HG03045 (cell line): ENCODE data around the gene NUDT4B.
A peak's percentile ranks its signal among the peaks of the same experiment; 100 is the strongest.
"Not testable (repeated sequence)": the region's sequence is repeated elsewhere in the genome, so short reads cannot be mapped to it uniquely, and the experiment has no call there.

Experiments
- ATAC-seq: cut with Tn5 transposase; IDR thresholded peaks from one replicate; pipeline ENCODE4 v1.9.1; 2021; ENCODE audit warnings: mild to moderate bottlenecking, moderate library complexity; ENCODE audit not compliant: unreplicated experiment

Gene NUDT4B

DNA sequence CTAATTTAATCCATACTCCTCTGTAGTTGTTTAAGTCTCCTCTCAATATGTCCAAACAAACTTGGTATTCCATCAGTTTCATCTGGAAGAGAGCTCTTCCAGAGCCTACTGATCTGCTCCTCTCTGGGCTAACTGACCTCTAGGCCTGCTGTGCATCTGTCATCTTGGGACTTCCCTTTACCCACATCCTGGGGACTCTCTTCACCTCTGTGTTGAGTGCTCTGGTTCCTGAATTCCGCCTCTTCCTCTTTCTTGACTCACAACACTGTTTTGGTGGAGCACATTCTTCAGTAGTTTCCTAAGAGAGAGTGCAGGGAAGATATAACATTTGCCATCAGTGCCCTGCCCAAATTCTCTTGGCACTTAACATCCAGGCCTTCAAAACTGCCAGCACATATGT is 13.0 kb upstream of the NUDT4B start:
- ATAC-seq = not testable (repeated sequence)

DNA sequence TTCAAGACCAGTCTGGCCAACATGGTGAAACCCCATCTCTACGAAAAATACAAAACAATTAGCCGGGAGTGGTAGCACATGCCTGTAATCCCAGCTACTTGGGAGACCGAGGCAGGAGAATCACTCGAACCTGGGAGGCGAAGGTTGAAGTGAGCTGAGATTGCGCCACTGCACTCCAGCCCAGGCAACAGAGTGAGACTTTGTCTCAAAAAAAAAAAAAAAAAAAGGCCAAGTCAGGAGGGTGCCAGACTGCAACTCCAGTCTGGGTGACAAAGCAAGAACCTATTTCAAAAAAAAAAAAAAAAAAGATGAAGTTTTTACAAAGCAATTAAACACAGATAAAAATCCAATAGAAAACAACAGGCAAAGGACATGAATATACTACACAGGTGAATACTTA is 9.9 kb upstream of the NUDT4B start:
- ATAC-seq = not testable (repeated sequence)

DNA sequence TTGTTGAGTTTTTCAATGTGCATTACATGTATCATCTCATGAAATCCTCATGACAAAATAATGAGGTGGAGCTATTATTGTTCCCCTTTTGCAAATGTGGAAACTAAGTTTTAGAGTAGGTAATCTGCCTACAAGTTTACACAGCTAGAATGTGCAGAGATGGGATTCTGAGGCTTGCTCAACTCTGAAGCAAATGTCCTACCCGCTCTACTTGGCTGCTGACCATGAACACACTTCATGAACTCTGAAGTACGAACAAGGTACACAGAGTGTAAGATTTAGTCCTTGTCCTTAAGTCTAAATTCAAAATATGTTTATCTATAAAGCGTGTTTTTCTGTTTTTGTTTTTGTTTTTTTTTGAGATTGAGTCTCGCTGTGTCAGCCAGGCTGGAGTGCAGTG is 5.4 kb upstream of the NUDT4B start:
- ATAC-seq = not testable (repeated sequence)

DNA sequence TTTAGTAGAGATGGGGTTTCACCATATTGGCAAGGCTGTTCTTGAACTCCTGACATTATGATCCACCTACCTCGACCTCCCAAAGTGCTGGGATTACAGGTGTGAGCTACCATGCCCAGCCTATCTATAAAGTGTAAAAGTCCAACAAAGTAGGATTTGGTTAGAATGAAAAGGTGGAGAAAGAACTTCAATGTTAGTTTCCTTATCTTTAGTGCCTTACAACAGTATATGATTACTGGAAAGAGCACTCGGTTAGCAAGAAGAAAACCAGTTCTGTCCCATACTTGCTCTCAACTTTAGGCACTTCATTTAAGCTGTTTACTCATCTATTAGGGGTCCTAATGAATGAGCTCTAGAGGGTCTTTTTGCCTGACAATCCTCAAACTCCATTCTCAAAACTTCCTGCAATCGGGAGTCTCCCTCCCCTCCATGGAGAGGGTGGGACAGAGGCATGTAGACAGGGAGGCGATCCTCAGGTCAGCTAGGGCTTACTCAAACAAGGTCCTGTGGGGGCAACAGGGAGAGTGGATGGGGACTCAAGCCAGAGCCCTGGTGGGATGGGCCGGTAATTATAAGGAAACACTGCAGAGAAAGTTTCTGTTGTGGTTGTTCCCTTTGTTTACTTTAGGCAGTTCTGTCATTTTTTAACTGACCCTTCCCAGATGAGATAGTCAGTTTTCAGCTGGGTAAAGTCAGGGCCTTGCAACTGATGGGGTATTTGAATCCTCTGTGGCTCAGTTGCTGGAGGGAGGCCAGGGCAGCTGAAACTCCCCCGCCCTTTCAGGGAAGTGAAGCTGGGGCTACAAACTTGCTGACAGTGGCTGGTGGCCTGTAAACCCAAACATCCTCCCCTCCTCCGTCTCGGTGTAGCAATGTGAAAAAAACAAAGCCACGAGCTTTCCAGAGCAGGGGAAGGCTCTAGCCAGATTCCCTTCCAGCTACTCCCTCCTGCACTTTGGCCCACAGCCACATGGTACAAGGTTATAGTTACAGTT is 4.6 kb upstream of the NUDT4B start:
- ATAC-seq = not testable (repeated sequence)

DNA sequence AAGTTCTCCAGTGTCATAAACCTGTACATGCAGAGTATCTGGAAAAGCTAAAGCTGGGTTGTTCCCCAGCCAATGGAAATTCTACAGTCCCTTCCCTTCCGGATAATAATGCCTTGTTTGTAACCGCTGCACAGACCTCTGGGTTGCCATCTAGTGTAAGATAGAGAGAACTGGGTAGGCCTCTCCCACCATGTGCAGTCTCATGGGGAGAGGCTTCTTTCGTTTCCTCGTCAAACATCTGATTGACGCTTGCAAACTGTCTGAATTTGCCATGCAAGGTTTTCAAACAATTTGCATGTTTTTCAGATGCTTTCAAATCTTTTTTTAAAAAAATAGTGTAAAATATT is 734 bp downstream of the NUDT4B start:
- ATAC-seq = peak; percentile 78

DNA sequence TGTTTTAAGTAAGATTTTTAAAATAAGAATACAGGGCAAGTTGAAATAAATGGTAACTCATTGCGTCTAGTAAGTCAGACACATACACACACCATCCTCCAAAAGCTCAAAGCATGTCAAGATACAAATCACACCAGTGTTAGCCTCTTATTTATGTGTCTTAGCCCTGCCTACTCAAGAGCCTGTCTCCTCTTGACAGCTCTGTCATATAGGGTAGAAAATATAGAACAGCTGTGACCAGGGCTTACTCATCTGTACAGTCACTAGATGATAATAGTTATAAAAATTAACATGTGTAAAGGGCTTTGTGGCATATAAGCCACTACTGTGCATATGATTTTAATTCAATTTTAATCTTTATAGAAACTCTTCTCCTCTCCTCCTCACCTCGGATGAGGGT is 7.7 kb downstream of the NUDT4B start:
- not testable (repeated sequence) for ATAC-seq

DNA sequence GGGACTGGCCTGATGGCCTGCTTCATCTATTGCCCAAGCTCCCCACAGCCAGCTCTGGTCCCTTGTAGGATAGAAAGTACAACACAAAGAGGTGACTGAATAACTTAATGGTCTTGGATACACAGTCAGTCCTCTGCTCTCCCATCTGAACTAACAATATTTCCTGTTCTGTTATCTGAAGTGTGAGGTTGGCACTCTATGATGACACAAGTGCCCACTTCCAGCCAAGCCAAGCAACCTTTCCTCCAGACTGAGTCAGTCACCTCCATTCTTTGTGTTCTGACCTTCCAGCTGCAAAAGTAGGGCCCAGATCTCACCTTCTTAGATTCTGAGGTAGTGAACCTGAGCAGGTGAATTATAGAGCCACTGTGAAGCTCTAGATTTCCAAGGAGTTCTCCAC is 8.9 kb downstream of the NUDT4B start:
- ATAC-seq = not testable (repeated sequence)

DNA sequence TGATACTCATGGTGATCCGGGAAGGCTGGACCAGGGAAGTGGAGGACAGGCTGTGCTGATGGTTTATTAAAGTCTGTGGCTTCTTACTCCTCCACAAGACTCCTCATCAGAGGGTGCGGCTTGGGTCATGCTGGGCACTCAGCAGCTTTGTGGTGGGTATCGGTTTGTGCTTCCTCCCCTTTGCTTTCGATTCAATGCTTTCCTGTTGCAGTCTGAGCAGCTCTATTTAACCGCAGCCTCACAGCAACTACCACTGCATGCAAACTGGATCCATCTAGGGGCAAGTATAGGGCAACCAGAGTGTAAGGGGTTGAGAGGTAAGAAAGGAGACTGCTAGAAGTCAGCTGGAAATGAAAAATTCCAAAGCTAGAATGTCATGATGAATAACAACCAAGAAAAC is 9.8 kb downstream of the NUDT4B start:
- ATAC-seq = peak; percentile 98

DNA sequence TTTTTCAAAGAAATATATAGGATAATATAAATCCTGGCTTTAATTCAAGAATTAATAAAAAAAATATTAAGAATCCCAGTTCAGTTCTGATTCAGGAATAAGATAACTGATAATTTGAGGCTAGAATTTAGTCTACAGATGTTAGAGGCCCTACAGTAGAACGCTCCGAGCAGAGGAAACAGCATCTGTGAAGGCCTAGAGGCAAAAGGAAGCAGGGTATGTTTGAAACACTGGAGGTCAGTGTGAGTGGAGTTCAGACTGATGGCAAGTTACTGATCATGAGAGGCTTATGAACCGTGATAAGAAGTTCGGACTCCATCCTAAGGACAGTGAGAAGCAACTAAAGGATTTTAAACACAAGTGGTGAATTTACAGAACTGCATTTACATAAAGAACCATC is 10.4 kb downstream of the NUDT4B start:
- not testable (repeated sequence) for ATAC-seq

DNA sequence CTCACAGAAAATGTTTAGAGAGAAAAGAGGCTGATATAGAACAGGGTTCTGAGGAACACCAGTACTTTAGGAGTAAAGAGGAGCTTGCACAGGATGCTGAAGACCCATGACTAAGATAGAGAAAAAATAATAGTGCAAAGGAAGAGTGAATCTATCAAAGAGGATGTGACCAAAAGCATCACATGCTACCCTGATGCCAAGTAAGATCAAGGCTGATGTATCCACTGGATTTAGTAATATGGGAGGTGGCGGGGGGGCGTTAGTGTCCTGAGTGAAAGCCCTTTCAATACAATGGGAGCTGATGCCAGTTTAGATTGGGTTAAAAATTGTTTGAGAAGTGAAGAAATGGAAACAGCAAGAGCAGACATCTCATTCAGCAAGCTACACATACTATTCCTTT is 11.2 kb downstream of the NUDT4B start:
- ATAC-seq = not testable (repeated sequence)

DNA sequence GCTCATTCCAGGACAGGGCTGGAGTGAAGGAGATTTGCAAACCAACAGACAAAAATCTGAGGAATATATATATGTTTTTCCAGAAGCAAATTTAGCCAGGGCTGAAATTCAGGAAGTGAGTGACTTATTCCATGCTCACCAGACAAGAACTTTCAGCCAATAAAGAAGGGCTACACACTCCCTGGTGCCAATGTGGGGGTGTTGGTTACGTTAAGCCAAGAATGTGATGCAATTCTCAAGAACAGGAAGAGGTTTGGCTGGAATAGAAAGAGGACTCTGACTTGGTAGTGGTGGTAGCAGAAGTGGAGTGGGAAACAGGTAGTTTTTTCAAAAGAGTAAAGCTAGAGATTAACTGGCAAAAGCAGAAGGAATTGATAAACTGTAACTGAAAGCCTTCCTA is 11.6 kb downstream of the NUDT4B start:
- not testable (repeated sequence) for ATAC-seq

DNA sequence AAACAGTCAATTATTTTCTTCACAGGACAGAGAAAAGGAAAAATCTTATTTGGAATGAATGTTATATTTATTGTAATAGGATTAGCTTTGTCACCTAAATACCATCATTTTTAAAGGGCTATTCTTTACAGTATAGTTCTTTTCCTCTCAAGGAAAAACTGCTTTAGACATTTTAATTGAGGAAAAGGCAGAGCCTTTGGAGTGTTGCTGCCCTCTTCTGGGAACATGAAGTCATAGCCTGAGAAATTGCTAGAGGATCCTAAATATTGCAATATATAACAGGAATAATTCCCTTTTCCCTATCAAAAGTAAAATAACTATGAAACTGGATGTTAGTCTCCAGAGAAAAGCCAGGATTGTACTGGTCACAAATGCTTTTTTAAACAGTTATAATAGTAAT is 12.8 kb downstream of the NUDT4B start:
- not testable (repeated sequence) for ATAC-seq

DNA sequence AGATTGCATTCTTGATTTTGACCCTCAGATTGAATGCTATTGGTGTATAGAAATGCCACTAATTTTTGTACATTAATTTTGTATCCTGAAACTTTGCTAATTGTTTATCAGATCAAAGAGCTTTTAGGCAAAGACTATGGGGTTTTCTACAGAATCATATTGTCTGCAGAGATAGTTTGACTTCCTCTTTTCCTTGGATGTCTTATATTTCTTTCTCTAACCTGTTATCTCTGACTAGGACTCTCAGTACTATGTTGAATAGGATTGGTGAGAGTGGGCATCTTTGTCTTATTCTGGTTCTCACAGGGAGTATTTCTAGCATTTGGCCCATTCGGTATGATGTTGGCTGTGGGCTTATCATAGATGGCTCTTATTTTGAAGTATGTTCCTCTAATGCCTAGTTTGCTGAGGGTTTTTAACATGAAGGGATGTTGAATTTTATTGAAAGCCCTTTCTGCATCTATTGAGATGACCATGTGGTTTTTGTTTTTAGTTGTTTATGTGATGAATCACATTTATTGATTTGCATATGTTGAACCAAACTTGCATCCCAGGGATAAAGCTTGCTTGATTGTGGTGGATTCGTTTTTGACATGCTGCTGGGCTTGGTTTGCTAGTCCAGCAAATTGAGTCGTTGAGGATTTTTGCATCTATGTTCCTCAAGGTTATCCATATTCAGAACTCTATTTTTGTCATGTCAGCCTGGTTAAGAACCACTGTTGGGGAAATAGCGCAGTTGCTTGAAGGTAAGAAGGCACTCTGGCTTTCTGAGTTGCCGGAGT is 16.9 kb downstream of the NUDT4B start:
- not testable (repeated sequence) for ATAC-seq

DNA sequence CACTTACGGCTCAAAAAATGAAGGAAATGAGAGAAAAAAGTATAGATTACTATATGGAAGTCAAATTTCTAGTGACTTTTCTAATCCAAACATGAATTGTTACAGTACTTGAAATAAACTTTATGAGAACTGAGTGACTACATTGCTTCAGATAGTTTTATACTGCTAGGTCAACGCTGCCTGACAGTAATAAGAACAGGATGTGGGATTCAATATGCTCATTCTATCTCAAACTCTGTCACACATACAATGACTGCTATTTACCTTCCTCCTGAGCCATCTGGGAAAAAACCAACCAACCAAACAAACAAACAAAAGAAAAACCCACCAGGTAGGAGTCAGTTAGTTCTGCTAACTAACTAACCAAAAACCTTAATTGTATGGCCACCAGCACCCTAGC is 20.0 kb downstream of the NUDT4B start:
- ATAC-seq = not testable (repeated sequence)

DNA sequence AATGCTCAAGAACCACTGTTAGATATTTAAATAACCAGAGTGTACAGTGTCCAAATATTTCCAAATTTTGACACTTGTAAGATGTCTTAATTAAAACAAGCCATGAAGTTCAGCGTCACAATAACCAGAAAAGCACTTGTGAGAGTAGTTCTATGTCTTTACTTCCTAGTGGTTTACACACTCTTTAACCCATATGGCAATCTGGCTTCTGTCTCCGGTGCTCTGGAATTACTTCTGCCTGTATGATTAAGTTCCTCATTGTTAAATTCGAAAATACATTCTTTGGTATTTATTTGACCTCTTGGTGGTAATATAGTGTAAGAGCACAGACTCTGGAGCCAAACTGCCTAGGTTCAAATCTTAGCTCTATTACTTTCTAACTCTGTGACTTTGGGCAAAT is 20.9 kb downstream of the NUDT4B start:
- ATAC-seq = not testable (repeated sequence)

DNA sequence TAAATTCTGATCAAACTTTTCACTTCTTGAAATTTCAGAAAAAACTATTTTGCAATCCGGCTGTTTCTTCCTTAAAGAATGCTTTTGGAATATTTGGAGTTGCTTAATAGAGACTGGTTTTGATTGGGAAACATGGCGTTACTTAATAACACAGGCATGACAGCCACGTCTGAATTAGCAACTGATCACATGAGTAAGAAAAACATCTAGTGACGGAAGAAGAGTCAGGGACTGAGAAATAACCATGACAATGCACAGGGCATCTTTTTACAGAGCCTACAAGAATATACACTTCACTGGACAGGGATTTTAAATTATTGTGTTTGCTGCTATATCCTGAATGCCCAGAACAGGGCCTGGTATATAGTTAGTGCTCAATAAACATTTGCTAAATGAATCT is 25.1 kb downstream of the NUDT4B start:
- ATAC-seq = not testable (repeated sequence)

DNA sequence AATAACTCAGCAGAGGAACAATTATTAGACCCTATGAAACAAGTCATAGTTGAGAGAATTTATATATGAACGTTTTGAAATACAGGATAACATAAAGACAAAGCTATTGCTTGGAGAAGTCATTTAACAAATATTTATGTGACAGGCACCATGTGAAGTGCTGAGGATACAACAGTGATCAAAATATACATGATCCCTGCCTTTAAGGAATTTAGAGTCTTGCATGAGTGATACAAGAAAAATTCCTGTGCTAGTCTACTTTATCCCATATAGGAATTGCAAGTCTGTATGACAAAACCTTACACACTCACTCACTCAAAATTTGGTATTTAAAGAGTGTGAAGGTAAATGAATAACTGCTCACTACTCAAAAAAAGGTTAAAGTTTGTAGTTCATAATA is 25.5 kb downstream of the NUDT4B start:
- not testable (repeated sequence) for ATAC-seq

DNA sequence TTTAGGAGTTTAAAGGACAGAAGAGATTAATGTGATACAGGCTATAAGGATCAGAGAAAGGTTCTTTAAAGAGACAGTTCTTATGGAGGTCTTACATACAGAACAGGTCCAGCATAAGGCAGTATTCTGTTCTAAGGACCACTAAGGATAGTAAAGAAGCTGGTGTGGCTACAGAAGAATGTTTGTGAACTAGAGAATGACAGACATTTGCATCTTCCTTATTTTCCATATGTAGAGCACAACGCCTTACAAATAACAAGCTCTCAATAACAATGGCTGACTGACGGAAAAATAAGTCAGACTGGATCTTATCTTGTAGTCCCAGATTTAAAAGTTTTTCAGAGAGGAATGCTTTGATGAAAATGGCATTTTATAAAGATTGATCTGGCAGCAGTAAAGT is 26.7 kb downstream of the NUDT4B start:
- ATAC-seq = not testable (repeated sequence)

DNA sequence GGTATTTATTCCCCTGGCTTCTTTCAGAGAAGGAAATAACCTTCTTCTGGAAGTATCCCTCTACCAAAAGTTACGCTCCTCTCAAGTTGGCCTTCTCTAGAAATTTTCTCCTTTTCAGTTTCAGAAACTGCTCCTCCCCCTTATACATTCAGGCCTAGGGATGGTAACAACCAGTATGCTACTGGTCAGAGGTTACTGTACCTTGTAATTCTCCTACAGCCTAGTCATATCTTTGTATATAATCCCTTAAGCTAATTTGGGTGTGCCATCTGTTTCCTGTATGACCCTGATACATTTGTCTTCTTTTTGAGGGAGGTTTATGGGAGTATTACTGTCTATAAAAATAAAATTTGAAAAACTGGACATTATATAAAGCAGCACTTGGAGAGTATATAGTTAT is 29.1 kb downstream of the NUDT4B start:
- not testable (repeated sequence) for ATAC-seq

DNA sequence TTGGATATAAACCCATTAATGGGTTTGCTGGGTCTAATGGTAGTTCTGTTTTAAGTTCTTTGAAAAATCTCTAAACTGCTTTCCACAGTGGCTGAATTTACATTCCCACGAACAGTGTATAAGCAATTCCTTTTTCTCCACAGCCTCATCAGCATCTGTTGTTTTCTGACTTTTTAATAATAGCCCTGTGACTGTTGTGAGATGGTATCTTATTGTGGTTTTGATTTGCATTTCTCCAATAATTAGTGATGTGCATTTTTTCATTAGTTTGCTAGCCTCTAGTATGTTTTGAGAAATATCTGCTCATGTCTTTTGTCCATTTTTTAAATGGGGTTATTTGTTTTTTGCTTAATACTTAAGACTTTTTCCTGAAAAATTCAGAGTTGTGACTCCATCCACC is 31.8 kb downstream of the NUDT4B start:
- not testable (repeated sequence) for ATAC-seq

DNA sequence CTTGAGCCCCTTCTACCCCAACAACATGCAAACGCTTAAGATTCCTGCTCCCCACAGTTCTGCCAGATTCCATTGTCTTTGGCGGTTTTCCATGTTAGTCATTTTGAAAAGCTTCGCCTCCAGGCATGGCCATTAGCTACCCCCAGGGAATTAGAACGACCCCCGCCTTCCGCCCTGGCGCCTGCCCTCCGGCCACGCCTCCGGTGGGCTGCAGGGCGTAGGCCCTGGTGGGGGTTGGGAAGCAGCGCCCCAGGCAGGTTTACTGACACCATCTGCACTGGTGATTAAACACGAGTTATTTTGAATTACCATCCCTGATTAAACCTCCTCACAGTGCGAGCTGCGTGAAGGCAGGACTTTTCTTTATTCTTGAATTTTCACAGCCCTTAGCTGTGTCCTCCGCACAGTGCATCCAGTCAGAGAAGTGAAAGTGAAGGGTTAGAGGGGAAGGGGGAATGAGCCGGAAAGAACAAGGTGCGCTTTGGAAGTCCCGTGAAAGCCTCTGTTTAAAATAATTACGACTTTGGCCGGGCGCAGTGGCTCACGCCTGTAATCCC is 43.0 kb downstream of the NUDT4B start:
- not testable (repeated sequence) for ATAC-seq
